ENCODE results near the gene LECT2. TPM values are rescaled to one million over a fixed set of nuclear protein-coding genes. Genes with fewer than 3 reads are reported as not detected.

The LECT2 gene
- total and polyA plus RNA-seq, 2 experiments from 2014 or later = 0.45 TPM; not detected in 1

DNA sequence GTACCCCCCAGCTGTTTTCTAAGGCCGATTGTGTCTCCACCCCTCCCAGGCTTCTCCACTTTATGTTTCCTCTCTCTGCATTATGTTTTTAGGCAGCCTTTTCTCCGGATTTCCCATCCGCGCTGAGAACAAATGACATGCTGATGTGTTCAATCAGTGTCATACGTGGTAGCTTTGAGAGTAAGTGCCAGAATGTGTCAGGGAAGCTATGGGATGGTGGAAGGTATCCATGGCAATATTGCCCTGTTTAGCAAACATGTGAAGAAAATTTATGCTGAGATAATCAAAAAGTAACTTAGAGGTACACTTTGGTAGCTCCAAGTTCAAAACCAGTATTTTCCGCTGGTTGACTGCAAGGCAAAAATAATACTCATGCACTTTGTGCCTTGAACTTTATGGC, 36.6 kb upstream of the LECT2 start:
- Mint-ChIP-seq H3K4me3 (no peak overlapping the region), H3K9me3 (no peaks in the 10 kb centered on the region; the same call in 2 of the 3 replicates), H3K27me3 (ENCODE audit: insufficient read depth, low read depth, poor library complexity) (peaks cover 1% of the 10 kb centered on the region), H3K4me1 (peaks cover 2% of the 10 kb centered on the region; the same call in 1 of the 3 replicates), H3K27ac (no peak overlapping the region), H3K36me3 (ENCODE audit: low read depth) (no peaks in the 10 kb centered on the region)
- H3K9me2 ChIP-seq (ENCODE audit: insufficient read depth) = no peaks in the 10 kb centered on the region
- no peak overlapping the region; the same call in 1 of the 2 replicates for H2AFZ ChIP-seq
- DNase-seq (ENCODE audit: low spot score) = no peak
- H3K27me3 ChIP-seq (ENCODE audit: insufficient read depth) = no peaks in the 10 kb centered on the region
- no peak for ATAC-seq
- no peak overlapping the region for H3K27ac ChIP-seq (ENCODE audit: low read depth)
- no peak overlapping the region for H3K4me2 ChIP-seq
- H4K20me1 ChIP-seq (replicated peaks; ENCODE audit: insufficient read depth) = 0 out of 2 replicates have a peak, but pooled peaks cover 3% of the 10 kb centered on the region
- H3K4me3 ChIP-seq = no peak overlapping the region
- no peaks in the 10 kb centered on the region for H3F3A ChIP-seq (replicated peaks; ENCODE audit: low read depth)
- TF ChIP-seq, protein P1, sequence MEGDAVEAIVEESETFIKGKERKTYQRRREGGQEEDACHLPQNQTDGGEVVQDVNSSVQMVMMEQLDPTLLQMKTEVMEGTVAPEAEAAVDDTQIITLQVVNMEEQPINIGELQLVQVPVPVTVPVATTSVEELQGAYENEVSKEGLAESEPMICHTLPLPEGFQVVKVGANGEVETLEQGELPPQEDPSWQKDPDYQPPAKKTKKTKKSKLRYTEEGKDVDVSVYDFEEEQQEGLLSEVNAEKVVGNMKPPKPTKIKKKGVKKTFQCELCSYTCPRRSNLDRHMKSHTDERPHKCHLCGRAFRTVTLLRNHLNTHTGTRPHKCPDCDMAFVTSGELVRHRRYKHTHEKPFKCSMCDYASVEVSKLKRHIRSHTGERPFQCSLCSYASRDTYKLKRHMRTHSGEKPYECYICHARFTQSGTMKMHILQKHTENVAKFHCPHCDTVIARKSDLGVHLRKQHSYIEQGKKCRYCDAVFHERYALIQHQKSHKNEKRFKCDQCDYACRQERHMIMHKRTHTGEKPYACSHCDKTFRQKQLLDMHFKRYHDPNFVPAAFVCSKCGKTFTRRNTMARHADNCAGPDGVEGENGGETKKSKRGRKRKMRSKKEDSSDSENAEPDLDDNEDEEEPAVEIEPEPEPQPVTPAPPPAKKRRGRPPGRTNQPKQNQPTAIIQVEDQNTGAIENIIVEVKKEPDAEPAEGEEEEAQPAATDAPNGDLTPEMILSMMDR (conservative IDR thresholded peaks at IDR 0.05; ENCODE audit: low read depth in 2 of 2) = no peak
- TF ChIP-seq CREB1 (CRISPR knock-in tag; IDR thresholded peaks at IDR 0.05; ENCODE audit: low read depth) = no peak
- TF ChIP-seq, protein P2, sequence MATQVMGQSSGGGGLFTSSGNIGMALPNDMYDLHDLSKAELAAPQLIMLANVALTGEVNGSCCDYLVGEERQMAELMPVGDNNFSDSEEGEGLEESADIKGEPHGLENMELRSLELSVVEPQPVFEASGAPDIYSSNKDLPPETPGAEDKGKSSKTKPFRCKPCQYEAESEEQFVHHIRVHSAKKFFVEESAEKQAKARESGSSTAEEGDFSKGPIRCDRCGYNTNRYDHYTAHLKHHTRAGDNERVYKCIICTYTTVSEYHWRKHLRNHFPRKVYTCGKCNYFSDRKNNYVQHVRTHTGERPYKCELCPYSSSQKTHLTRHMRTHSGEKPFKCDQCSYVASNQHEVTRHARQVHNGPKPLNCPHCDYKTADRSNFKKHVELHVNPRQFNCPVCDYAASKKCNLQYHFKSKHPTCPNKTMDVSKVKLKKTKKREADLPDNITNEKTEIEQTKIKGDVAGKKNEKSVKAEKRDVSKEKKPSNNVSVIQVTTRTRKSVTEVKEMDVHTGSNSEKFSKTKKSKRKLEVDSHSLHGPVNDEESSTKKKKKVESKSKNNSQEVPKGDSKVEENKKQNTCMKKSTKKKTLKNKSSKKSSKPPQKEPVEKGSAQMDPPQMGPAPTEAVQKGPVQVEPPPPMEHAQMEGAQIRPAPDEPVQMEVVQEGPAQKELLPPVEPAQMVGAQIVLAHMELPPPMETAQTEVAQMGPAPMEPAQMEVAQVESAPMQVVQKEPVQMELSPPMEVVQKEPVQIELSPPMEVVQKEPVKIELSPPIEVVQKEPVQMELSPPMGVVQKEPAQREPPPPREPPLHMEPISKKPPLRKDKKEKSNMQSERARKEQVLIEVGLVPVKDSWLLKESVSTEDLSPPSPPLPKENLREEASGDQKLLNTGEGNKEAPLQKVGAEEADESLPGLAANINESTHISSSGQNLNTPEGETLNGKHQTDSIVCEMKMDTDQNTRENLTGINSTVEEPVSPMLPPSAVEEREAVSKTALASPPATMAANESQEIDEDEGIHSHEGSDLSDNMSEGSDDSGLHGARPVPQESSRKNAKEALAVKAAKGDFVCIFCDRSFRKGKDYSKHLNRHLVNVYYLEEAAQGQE (IDR thresholded peaks at IDR 0.05; ENCODE audit: unreplicated experiment) = no peak
- no peak for TF ChIP-seq EZH2 (IDR thresholded peaks at IDR 0.05; ENCODE audit: low read depth, unreplicated experiment)
- no peak for TF ChIP-seq NANOG (IDR thresholded peaks at IDR 0.05; ENCODE audit: borderline replicate concordance)
- TF ChIP-seq STAT1 (IDR thresholded peaks at IDR 0.05; ENCODE audit: unreplicated experiment) = no peak
- TF ChIP-seq, protein P3, sequence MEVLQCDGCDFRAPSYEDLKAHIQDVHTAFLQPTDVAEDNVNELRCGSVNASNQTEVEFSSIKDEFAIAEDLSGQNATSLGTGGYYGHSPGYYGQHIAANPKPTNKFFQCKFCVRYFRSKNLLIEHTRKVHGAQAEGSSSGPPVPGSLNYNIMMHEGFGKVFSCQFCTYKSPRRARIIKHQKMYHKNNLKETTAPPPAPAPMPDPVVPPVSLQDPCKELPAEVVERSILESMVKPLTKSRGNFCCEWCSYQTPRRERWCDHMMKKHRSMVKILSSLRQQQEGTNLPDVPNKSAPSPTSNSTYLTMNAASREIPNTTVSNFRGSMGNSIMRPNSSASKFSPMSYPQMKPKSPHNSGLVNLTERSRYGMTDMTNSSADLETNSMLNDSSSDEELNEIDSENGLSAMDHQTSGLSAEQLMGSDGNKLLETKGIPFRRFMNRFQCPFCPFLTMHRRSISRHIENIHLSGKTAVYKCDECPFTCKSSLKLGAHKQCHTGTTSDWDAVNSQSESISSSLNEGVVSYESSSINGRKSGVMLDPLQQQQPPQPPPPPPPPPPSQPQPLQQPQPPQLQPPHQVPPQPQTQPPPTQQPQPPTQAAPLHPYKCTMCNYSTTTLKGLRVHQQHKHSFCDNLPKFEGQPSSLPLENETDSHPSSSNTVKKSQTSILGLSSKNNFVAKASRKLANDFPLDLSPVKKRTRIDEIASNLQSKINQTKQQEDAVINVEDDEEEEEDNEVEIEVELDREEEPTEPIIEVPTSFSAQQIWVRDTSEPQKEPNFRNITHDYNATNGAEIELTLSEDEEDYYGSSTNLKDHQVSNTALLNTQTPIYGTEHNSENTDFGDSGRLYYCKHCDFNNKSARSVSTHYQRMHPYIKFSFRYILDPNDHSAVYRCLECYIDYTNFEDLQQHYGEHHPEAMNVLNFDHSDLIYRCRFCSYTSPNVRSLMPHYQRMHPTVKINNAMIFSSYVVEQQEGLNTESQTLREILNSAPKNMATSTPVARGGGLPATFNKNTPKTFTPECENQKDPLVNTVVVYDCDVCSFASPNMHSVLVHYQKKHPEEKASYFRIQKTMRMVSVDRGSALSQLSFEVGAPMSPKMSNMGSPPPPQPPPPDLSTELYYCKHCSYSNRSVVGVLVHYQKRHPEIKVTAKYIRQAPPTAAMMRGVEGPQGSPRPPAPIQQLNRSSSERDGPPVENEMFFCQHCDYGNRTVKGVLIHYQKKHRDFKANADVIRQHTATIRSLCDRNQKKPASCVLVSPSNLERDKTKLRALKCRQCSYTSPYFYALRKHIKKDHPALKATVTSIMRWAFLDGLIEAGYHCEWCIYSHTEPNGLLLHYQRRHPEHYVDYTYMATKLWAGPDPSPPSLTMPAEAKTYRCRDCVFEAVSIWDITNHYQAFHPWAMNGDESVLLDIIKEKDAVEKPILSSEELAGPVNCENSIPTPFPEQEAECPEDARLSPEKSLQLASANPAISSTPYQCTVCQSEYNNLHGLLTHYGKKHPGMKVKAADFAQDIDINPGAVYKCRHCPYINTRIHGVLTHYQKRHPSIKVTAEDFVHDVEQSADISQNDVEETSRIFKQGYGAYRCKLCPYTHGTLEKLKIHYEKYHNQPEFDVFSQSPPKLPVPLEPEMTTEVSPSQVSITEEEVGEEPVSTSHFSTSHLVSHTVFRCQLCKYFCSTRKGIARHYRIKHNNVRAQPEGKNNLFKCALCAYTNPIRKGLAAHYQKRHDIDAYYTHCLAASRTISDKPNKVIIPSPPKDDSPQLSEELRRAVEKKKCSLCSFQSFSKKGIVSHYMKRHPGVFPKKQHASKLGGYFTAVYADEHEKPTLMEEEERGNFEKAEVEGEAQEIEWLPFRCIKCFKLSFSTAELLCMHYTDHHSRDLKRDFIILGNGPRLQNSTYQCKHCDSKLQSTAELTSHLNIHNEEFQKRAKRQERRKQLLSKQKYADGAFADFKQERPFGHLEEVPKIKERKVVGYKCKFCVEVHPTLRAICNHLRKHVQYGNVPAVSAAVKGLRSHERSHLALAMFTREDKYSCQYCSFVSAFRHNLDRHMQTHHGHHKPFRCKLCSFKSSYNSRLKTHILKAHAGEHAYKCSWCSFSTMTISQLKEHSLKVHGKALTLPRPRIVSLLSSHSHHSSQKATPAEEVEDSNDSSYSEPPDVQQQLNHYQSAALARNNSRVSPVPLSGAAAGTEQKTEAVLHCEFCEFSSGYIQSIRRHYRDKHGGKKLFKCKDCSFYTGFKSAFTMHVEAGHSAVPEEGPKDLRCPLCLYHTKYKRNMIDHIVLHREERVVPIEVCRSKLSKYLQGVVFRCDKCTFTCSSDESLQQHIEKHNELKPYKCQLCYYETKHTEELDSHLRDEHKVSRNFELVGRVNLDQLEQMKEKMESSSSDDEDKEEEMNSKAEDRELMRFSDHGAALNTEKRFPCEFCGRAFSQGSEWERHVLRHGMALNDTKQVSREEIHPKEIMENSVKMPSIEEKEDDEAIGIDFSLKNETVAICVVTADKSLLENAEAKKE (CRISPR knock-in tag; IDR thresholded peaks at IDR 0.05) = no peak
- TF ChIP-seq ZNF114 (CRISPR knock-in tag; IDR thresholded peaks at IDR 0.05) = no peak
- no peak for TF ChIP-seq JUNB (IDR thresholded peaks at IDR 0.05; ENCODE audit: unreplicated experiment)
- no peak for TF ChIP-seq EZH2phosphoT487 (IDR thresholded peaks at IDR 0.05; ENCODE audit: unreplicated experiment)
- TF ChIP-seq POLR2AphosphoS5 (IDR thresholded peaks at IDR 0.05; ENCODE audit: low read depth) = no peak
- no peak for TF ChIP-seq ZNF331 (CRISPR knock-in tag; IDR thresholded peaks at IDR 0.05; ENCODE audit: low read depth)
- TF ChIP-seq, protein P4, sequence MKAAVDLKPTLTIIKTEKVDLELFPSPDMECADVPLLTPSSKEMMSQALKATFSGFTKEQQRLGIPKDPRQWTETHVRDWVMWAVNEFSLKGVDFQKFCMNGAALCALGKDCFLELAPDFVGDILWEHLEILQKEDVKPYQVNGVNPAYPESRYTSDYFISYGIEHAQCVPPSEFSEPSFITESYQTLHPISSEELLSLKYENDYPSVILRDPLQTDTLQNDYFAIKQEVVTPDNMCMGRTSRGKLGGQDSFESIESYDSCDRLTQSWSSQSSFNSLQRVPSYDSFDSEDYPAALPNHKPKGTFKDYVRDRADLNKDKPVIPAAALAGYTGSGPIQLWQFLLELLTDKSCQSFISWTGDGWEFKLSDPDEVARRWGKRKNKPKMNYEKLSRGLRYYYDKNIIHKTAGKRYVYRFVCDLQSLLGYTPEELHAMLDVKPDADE (IDR thresholded peaks at IDR 0.05) = no peak
- no peaks in the 10 kb centered on the region for H3K36me3 ChIP-seq (ENCODE audit: insufficient read depth)
- no peaks in the 10 kb centered on the region for H3K4me1 ChIP-seq (ENCODE audit: insufficient read depth)
- no peaks in the 10 kb centered on the region for H3K79me2 ChIP-seq (replicated peaks; ENCODE audit: insufficient read depth)
